ENCODE data around the gene ZNF586.
A peak's percentile ranks its signal among the peaks of the same experiment; 100 is the strongest.
"Not testable (repeated sequence)": the region's sequence is repeated elsewhere in the genome, so short reads cannot be mapped to it uniquely, and the experiment has no call there.

Gene ZNF586

DNA sequence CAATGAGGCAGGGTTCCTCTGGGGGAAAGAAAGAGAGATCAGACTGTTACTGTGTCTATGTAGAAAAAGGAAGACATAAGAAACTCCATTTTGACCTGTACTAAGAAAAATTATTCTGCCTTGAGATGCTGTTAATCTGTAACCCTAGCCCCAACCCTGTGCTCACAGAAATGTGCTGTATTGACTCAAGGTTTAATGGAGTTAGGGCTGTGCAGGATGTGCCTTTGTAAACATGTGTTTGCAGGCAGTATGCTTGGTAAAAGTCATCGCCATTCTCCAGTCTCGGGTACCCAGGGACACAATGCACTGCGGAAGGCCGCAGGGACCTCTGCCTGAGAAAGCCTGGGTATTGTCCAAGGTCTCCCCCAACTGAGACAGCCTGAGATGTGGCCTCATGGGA, 54.1 kb downstream of the ZNF586 start:
- DNase-seq (ENCODE audit: low spot score): not testable (repeated sequence)

DNA sequence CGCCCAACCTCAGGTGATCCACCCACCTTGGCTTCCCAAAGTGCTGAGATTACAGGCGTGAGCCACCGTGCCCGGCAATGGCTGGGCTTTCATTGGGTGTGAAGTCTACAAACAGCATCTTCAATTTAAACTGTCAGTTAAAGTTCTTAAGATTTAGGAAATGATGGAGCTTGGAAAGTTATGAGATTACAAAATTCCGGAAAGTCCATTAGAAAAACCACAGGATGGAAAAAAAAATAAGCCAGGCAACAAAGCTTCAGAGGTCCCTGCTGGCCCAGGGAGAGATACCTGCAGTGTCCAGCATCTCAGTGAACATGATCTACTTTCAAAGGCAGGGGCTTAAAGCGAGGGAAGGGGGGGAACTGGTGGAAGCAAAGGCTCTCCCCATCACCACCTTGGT, 56.0 kb downstream of the ZNF586 start:
- DNase-seq (ENCODE audit: low spot score): no peak

- no peak for DNase-seq (ENCODE audit: low spot score)
Observed at GRCh38 chr19:57829316-57829715, 59.8 kb downstream of the ZNF586 start.

DNA sequence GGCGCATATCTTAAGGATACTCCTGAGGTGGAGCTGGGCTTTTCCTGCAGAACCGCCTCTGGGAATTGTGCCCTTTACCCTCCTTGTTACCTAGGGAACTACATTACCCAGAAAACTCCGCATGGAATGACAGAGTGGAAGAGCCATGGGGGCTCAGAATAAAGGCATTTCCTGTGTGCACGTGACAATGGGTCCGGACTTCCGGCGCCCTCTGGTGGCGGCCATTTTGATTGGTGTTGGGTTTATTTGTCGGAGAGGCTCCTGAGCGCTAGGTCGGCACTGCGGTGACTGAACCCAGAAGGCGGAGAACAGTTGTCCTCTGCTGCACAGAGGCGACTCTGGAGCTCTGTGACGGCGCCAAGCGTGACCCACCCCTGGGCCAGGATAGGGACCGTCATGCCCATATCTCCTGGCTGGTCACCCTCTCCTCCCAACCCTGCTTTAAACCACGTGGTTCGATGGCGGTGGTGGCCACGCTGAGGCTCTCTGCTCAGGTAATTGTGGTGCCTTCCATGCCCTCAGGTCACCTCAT, 60.7 kb downstream of the ZNF586 start, which contains the start of gene ZNF587B:
ZNF587B (plus strand) TSS at position 229 of the 532 bp plus-strand sequence; CDS start at position 459, 230 bp downstream.
- peak; percentile 64 for DNase-seq (ENCODE audit: low spot score)
